Kidney tubule cell (primary cell): ENCODE measurements around the gene HTN1.
"Not testable (repeated sequence)": the region's sequence is repeated elsewhere in the genome, so short reads cannot be mapped to it uniquely, and the experiment has no call there.

Experiments used
- DNase-seq: peaks from one replicate; pipeline ENCODE4 v3.0.0-alpha.2; 2018; ENCODE audit warnings: low spot score

The HTN1 gene

GRCh38 chr4:70050138-70050537, at the start of gene HTN1:
Gene HTN1, plus strand, starts transcription at chr4:70050438. Its CDS starts 2,639 bp downstream, at chr4:70053077.
- DNase-seq = not testable (repeated sequence)

- no peak for DNase-seq
These were observed 49.5 kb upstream of the HTN1 start for GRCh38 chr4:70000711-70001110.

GRCh38 chr4:70002507-70002906, 47.7 kb upstream of the HTN1 start:
- no peak for DNase-seq

- no peak for DNase-seq
These were observed 41.5 kb upstream of the HTN1 start for GRCh38 chr4:70008771-70009170.

- not testable (repeated sequence) for DNase-seq
These were observed 31.2 kb upstream of the HTN1 start for GRCh38 chr4:70019006-70019405.

GRCh38 chr4:70023218-70023617, 27.0 kb upstream of the HTN1 start:
- DNase-seq = no peak

GRCh38 chr4:70027011-70027410, 23.2 kb upstream of the HTN1 start:
- DNase-seq = no peak

- not testable (repeated sequence) for DNase-seq
These were observed 22.1 kb upstream of the HTN1 start, which contains the start of gene HTN3 for GRCh38 chr4:70028159-70028558. Gene HTN3, plus strand, starts transcription at chr4:70028459. Its CDS starts 2,282 bp downstream, at chr4:70030741.

- DNase-seq = not testable (repeated sequence)
These were observed 12.7 kb upstream of the HTN1 start for GRCh38 chr4:70037559-70037958.

- not testable (repeated sequence) for DNase-seq
These were observed 10.3 kb upstream of the HTN1 start for GRCh38 chr4:70039928-70040327.

GRCh38 chr4:70041652-70042286, 8.5 kb upstream of the HTN1 start:
- no peak for DNase-seq

- not testable (repeated sequence) for DNase-seq
These were observed 6.3 kb downstream of the HTN1 start for GRCh38 chr4:70056534-70056933.

GRCh38 chr4:70057651-70058050, 7.4 kb downstream of the HTN1 start:
- DNase-seq = no peak

GRCh38 chr4:70059149-70059548, 8.9 kb downstream of the HTN1 start:
- DNase-seq = no peak

GRCh38 chr4:70062000-70062399, 11.8 kb downstream of the HTN1 start:
- DNase-seq = no peak

- no peak for DNase-seq
These were observed 30.0 kb downstream of the HTN1 start for GRCh38 chr4:70080205-70080604.

- no peak for DNase-seq
These were observed 49.0 kb downstream of the HTN1 start for GRCh38 chr4:70099206-70099605.
